Liver (tissue), 9 donors: Measurements from ENCODE around the gene RSU1. TPM values are rescaled to one million over a fixed set of nuclear protein-coding genes. Genes with fewer than 3 reads are reported as not detected.

Experiments used
- DNase-seq: peaks from one replicate; pipeline ENCODE4 v3.0.0-alpha.2; 2017; ENCODE audit warnings: low spot score
- H3K27ac ChIP-seq, 2 donors: one replicate each; pipeline ENCODE4 v1.7.0; 2013; ENCODE audit warnings: inconsistent platforms in 2 of 2, low read length in 2 of 2, control low read depth in 1 of 2, low read depth in 1 of 2, mild to moderate bottlenecking in 1 of 2
- H3K27me3 ChIP-seq, 4 donors: one replicate each; pipeline versions ENCODE4 v1.6.1 to v1.7.0; 2013; ENCODE audit warnings: low read length in 3 of 4, inconsistent platforms in 1 of 4, mild to moderate bottlenecking in 1 of 4, moderate library complexity in 1 of 4; ENCODE audit not compliant: control insufficient read depth in 4 of 4, insufficient read depth in 4 of 4
- H3K36me3 ChIP-seq, 4 donors: one replicate each; pipeline versions ENCODE4 v1.6.1 to v1.7.0; 2013; ENCODE audit warnings: low read length in 3 of 4, mild to moderate bottlenecking in 3 of 4, low read depth in 1 of 4, moderate library complexity in 1 of 4; ENCODE audit not compliant: control insufficient read depth in 4 of 4, insufficient read depth in 3 of 4
- H3K4me1 ChIP-seq, 4 donors: one replicate each; pipeline versions ENCODE4 v1.6.1 to v1.7.0; 2013; ENCODE audit warnings: low read length in 3 of 4, mild to moderate bottlenecking in 3 of 4, moderate library complexity in 1 of 4; ENCODE audit not compliant: control insufficient read depth in 4 of 4, insufficient read depth in 4 of 4
- H3K4me3 ChIP-seq, 3 donors: one replicate each; pipeline versions ENCODE4 v1.6.1 to v1.7.0; 2013; ENCODE audit warnings: low read length in 3 of 3, control low read depth in 1 of 3, low read depth in 1 of 3, mild to moderate bottlenecking in 1 of 3
- H3K9ac ChIP-seq, 2 donors: one replicate each; pipeline ENCODE4 v1.7.0; 2013; ENCODE audit warnings: low read length in 2 of 2, mild to moderate bottlenecking in 2 of 2, moderate library complexity in 2 of 2, control low read depth in 1 of 2, low read depth in 1 of 2
- H3K9me3 ChIP-seq, 4 donors: one replicate each; pipeline versions ENCODE4 v1.6.1 to v1.7.0; 2013; ENCODE audit warnings: low read length in 3 of 4; ENCODE audit not compliant: control insufficient read depth in 4 of 4
- EGR1 ChIP-seq, 2 donors: IDR thresholded peaks; 2 replicates each; pipeline ENCODE4 v1.6.1; 2016 to 2018; ENCODE audit warnings: antibody characterized with exemption in 2 of 2, low read depth in 2 of 2
- FOXA1 ChIP-seq: IDR thresholded peaks from 2 replicates; pipeline ENCODE4 v1.6.1; 2016; ENCODE audit warnings: antibody characterized with exemption
- FOXA2 ChIP-seq: IDR thresholded peaks from 2 replicates; pipeline ENCODE4 v1.6.1; 2016; ENCODE audit warnings: antibody characterized with exemption
- HNF4G ChIP-seq: IDR thresholded peaks from 2 replicates; pipeline ENCODE4 v1.6.1; 2016; ENCODE audit warnings: antibody characterized with exemption
- JUND ChIP-seq, 2 donors: IDR thresholded peaks; 2 replicates each; pipeline ENCODE4 v1.6.1; 2016; ENCODE audit warnings: antibody characterized with exemption in 2 of 2
- NR2F2 ChIP-seq: IDR thresholded peaks from 2 replicates; pipeline ENCODE4 v1.6.1; 2016; ENCODE audit warnings: antibody characterized with exemption
- RAD21 ChIP-seq, 2 donors: IDR thresholded peaks; 2 replicates each; pipeline ENCODE4 v1.6.1; 2016; ENCODE audit warnings: antibody characterized with exemption in 2 of 2, mild to moderate bottlenecking in 2 of 2
- RXRA ChIP-seq, 2 donors: IDR thresholded peaks; 2 replicates each; pipeline ENCODE4 v1.6.1; 2017 to 2018; ENCODE audit warnings: antibody characterized with exemption in 2 of 2, mild to moderate bottlenecking in 1 of 2
- SP1 ChIP-seq: IDR thresholded peaks from 2 replicates; pipeline ENCODE4 v1.6.1; 2018; ENCODE audit warnings: antibody characterized with exemption, mild to moderate bottlenecking
- TAF1 ChIP-seq: conservative IDR thresholded peaks from 2 replicates; pipeline ENCODE4 v1.6.1; 2016; ENCODE audit warnings: antibody characterized with exemption, mild to moderate bottlenecking
- YY1 ChIP-seq: IDR thresholded peaks from 2 replicates; pipeline ENCODE4 v1.6.1; 2016; ENCODE audit warnings: antibody characterized with exemption, mild to moderate bottlenecking
- WGBS: extraction: QIAGEN DNeasy Blood & Tissue Kit; methylation state at CpG from one replicate; pipeline ENCODE4 v1.1.7; 2013; 5-methylcytosine and 5-hydroxymethylcytosine counted together
- polyA plus RNA-seq, 2 donors: library from polyadenylated mRNA; stranded (reverse) in 1 of 2; unstranded in 1 of 2; fragments of 200-250 nt in 1 of 2; fragments of >200 nt in 1 of 2; fragmentation: Nextera tagmentation in 1 of 2; extraction: Ambion mirVana in 1 of 2; gene quantifications; one replicate each; pipeline versions ENCODE4 v1.2.1 to v1.2.3, GENCODE V29; 2013 to 2015
- total RNA-seq, 2 donors: library from RNA; depleted of rRNA; stranded (reverse); fragments of >200 nt; gene quantifications; one replicate each; pipeline ENCODE4 v1.2.3, GENCODE V29; 2014
- TF ChIP-seq, protein P1 (sequence below): fragments of 150-350 bp; IDR thresholded peaks from 2 replicates; pipeline ENCODE4 v1.5.1; 2017; ENCODE audit warnings: improper control_type of control experiment, low read depth, low read length; ENCODE audit not compliant: missing input control
- TF ChIP-seq, protein P2 (sequence below): IDR thresholded peaks from 2 replicates; pipeline ENCODE4 v1.6.1; 2016; ENCODE audit warnings: antibody characterized with exemption, mild to moderate bottlenecking
- TF ChIP-seq, protein P3 (sequence below): IDR thresholded peaks from 2 replicates; pipeline ENCODE4 v1.6.1; 2016; ENCODE audit warnings: antibody characterized with exemption
- donor health status: healthy.
- donor health status: healthy.
- donor health status: healthy.
- donor health status: healthy.
- donor health status: healthy.

The RSU1 gene
- total and polyA plus RNA-seq, 4 donors: 19.2 to 38.2 (median 28.0) TPM

DNA sequence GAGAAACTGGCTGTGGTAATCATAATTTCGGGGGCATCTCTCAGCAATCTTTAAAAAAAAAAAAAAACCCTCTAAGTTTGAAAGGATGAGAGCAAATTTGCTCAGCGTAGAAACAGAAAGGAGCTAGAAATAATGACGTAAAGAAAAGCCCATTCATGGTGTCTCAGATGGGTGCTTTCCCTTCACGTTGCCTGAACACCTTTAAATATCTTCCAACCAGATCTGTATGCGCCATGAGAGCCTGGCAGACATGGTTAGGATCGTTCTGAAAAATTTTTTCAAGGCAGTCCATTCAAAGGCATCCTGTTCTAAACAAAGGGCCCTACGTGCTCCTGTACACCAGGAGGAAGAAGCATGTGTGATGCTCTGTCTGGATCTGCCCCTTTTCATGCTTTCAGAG is 154.3 kb downstream of the RSU1 start:
- no peaks in the 10 kb centered on the region for H3K36me3 ChIP-seq
- no peak overlapping the region for H3K27ac ChIP-seq
- 95% methylated on average over 7 of the region's 7 CpGs for WGBS
- H3K9me3 ChIP-seq: no peaks in the 10 kb centered on the region
- DNase-seq: no peak
- TF ChIP-seq RAD21 (IDR thresholded peaks at IDR 0.05) (no peak), FOXA2 (no peak), TAF1 (no peak), SP1 (no peak)
- TF ChIP-seq, protein P1, sequence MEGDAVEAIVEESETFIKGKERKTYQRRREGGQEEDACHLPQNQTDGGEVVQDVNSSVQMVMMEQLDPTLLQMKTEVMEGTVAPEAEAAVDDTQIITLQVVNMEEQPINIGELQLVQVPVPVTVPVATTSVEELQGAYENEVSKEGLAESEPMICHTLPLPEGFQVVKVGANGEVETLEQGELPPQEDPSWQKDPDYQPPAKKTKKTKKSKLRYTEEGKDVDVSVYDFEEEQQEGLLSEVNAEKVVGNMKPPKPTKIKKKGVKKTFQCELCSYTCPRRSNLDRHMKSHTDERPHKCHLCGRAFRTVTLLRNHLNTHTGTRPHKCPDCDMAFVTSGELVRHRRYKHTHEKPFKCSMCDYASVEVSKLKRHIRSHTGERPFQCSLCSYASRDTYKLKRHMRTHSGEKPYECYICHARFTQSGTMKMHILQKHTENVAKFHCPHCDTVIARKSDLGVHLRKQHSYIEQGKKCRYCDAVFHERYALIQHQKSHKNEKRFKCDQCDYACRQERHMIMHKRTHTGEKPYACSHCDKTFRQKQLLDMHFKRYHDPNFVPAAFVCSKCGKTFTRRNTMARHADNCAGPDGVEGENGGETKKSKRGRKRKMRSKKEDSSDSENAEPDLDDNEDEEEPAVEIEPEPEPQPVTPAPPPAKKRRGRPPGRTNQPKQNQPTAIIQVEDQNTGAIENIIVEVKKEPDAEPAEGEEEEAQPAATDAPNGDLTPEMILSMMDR: no peak
- no peak overlapping the region for H3K4me3 ChIP-seq
- no peaks in the 10 kb centered on the region for H3K4me1 ChIP-seq
- no peak overlapping the region for H3K9ac ChIP-seq
- no peaks in the 10 kb centered on the region for H3K27me3 ChIP-seq

DNA sequence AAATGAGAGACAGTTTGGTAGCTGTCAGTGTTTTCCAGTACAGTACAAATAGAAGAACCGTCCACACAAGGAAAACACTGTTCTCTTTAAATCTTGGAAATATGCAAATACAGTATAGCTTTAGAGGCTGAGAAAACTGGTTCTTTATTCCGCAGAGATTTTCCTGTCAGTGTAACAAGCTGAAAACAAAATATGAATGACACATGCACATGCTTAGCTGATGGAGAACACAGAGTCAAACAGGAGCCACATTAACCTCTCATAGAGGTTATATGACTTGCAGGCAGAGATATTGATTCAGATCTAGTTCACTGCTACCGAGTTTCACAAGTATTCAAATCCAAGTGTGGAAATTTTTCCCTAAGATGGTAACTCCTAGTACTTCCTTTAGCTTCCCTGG is 160.3 kb downstream of the RSU1 start:
- Histone ChIP-seq H3K9ac (no peak overlapping the region), H3K9me3 (no peaks in the 10 kb centered on the region), H3K27me3 (no peaks in the 10 kb centered on the region), H3K27ac (no peak overlapping the region), H3K4me1 (no peaks in the 10 kb centered on the region), H3K4me3 (no peak overlapping the region), H3K36me3 (no peaks in the 10 kb centered on the region)
- no peak for DNase-seq
- no peak for TF ChIP-seq RXRA (IDR thresholded peaks at IDR 0.05)
- TF ChIP-seq JUND (IDR thresholded peaks at IDR 0.05): no peak
- no peak for TF ChIP-seq NR2F2
- no peak for TF ChIP-seq HNF4G
- WGBS: 87% methylated on average over 3 of the region's 3 CpGs

DNA sequence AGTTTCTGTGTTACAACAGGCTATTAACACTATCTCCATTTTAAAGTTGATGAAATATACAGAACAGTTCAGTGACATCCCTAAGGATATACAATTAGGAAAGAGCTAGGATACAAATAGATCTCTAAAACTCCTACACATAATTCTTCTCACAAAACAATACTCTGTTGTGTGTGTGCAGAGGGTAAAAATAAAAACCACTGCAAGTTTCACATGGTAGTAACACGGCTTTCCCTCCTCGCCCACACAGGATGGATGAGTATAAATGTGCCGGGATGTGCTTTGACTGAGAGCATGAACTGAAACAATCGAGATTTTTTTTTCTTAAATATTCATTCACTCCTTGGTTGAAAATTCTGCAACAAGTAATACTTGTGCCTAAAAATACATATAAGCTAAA is 164.0 kb downstream of the RSU1 start:
- Histone ChIP-seq H3K9me3 (no peaks in the 10 kb centered on the region), H3K27ac (no peak overlapping the region), H3K4me3 (no peak overlapping the region), H3K27me3 (no peaks in the 10 kb centered on the region), H3K9ac (no peak overlapping the region), H3K4me1 (no peaks in the 10 kb centered on the region), H3K36me3 (no peaks in the 10 kb centered on the region)
- TF ChIP-seq SP1 (no peak), EGR1 (IDR thresholded peaks at IDR 0.05; ENCODE audit: low read depth in 2 of 2) (no peak), FOXA1 (no peak), RAD21 (IDR thresholded peaks at IDR 0.05) (no peak), HNF4G (no peak), YY1 (no peak), FOXA2 (no peak)
- TF ChIP-seq, protein P2, sequence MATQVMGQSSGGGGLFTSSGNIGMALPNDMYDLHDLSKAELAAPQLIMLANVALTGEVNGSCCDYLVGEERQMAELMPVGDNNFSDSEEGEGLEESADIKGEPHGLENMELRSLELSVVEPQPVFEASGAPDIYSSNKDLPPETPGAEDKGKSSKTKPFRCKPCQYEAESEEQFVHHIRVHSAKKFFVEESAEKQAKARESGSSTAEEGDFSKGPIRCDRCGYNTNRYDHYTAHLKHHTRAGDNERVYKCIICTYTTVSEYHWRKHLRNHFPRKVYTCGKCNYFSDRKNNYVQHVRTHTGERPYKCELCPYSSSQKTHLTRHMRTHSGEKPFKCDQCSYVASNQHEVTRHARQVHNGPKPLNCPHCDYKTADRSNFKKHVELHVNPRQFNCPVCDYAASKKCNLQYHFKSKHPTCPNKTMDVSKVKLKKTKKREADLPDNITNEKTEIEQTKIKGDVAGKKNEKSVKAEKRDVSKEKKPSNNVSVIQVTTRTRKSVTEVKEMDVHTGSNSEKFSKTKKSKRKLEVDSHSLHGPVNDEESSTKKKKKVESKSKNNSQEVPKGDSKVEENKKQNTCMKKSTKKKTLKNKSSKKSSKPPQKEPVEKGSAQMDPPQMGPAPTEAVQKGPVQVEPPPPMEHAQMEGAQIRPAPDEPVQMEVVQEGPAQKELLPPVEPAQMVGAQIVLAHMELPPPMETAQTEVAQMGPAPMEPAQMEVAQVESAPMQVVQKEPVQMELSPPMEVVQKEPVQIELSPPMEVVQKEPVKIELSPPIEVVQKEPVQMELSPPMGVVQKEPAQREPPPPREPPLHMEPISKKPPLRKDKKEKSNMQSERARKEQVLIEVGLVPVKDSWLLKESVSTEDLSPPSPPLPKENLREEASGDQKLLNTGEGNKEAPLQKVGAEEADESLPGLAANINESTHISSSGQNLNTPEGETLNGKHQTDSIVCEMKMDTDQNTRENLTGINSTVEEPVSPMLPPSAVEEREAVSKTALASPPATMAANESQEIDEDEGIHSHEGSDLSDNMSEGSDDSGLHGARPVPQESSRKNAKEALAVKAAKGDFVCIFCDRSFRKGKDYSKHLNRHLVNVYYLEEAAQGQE: no peak
- TF ChIP-seq, protein P3, sequence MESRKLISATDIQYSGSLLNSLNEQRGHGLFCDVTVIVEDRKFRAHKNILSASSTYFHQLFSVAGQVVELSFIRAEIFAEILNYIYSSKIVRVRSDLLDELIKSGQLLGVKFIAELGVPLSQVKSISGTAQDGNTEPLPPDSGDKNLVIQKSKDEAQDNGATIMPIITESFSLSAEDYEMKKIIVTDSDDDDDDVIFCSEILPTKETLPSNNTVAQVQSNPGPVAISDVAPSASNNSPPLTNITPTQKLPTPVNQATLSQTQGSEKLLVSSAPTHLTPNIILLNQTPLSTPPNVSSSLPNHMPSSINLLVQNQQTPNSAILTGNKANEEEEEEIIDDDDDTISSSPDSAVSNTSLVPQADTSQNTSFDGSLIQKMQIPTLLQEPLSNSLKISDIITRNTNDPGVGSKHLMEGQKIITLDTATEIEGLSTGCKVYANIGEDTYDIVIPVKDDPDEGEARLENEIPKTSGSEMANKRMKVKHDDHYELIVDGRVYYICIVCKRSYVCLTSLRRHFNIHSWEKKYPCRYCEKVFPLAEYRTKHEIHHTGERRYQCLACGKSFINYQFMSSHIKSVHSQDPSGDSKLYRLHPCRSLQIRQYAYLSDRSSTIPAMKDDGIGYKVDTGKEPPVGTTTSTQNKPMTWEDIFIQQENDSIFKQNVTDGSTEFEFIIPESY: no peak
- WGBS: 88% methylated on average over 4 of the region's 4 CpGs
- no peak for DNase-seq
